HepG2 (cell line): ENCODE data around the gene CHID1. TPM values are rescaled to one million over a fixed set of nuclear protein-coding genes. Genes with fewer than 3 reads are reported as not detected.

Experiments
- AHR ChIP-seq: IDR thresholded peaks from 2 replicates; pipeline ENCODE4 v1.6.1; 2018; ENCODE audit warnings: missing genetic modification reagents, missing compliant biosample characterization
- ELF1 ChIP-seq: sonication (generic); formaldehyde crosslinking; IDR thresholded peaks from 2 replicates; pipeline ENCODE4 v1.4.0; 2020; ENCODE audit warnings: missing genetic modification reagents
- ESRRA ChIP-seq: sonication (generic); formaldehyde crosslinking; IDR thresholded peaks from 2 replicates; pipeline ENCODE4 v1.5.1; 2020; ENCODE audit warnings: mild to moderate bottlenecking, low read depth, missing genetic modification reagents
- ETV6 ChIP-seq: sonication (generic); formaldehyde crosslinking; conservative IDR thresholded peaks from 2 replicates; pipeline ENCODE4 v1.4.0; 2020; ENCODE audit warnings: missing genetic modification reagents
- GABPB1 ChIP-seq: IDR thresholded peaks from 2 replicates; pipeline ENCODE4 v1.6.1; 2016; ENCODE audit warnings: mild to moderate bottlenecking, missing genetic modification reagents, moderate library complexity, missing compliant biosample characterization
- IRX3 ChIP-seq: sonication (generic); formaldehyde crosslinking; IDR thresholded peaks from 2 replicates; pipeline ENCODE4 v1.8.1; 2023; ENCODE audit warnings: mild to moderate bottlenecking, low read depth, missing genetic modification reagents, borderline replicate concordance
- JUNB ChIP-seq: sonication (generic); formaldehyde crosslinking; IDR thresholded peaks from 2 replicates; pipeline ENCODE4 v1.8.0; 2022; ENCODE audit warnings: missing genetic modification reagents, mild to moderate bottlenecking, borderline replicate concordance
- LCORL ChIP-seq, 2 experiments: fragments of 450-650 bp in 1 of 2; sonication (generic) in 1 of 2; formaldehyde crosslinking in 1 of 2; IDR thresholded peaks; 2 replicates each; pipeline versions ENCODE4 v1.5.0 to v1.6.1; 2017 to 2020; ENCODE audit warnings: antibody characterized with exemption in 1 of 2, missing genetic modification reagents in 1 of 2
- MAFK ChIP-seq, 2 experiments: IDR thresholded peaks in 1 of 2; conservative IDR thresholded peaks in 1 of 2; 2 replicates each; pipeline ENCODE4 v1.6.1; 2011; ENCODE audit warnings: improper control_type of control experiment in 2 of 2, low read length in 2 of 2
- MED1 ChIP-seq: sonication (generic); formaldehyde crosslinking; IDR thresholded peaks from 2 replicates; pipeline ENCODE4 v1.4.0; 2020; ENCODE audit warnings: missing genetic modification reagents
- NFIC ChIP-seq: IDR thresholded peaks from 2 replicates; pipeline ENCODE4 v1.6.1; 2012; ENCODE audit warnings: mild to moderate bottlenecking, low read length, inconsistent platforms
- RFXAP ChIP-seq: sonication (generic); formaldehyde crosslinking; IDR thresholded peaks from 2 replicates; pipeline ENCODE4 v1.4.0; 2020; ENCODE audit warnings: missing genetic modification reagents, borderline replicate concordance
- ZBTB42 ChIP-seq: sonication (generic); formaldehyde crosslinking; IDR thresholded peaks from 2 replicates; pipeline ENCODE4 v1.5.0; 2020; ENCODE audit warnings: mild to moderate bottlenecking, missing genetic modification reagents
- ZNF12 ChIP-seq: sonication (generic); formaldehyde crosslinking; IDR thresholded peaks from 2 replicates; pipeline ENCODE4 v1.5.0; 2020; ENCODE audit warnings: missing genetic modification reagents
- ZNF460 ChIP-seq: sonication (generic); formaldehyde crosslinking; IDR thresholded peaks from 2 replicates; pipeline ENCODE4 v1.5.1; 2020; ENCODE audit warnings: missing genetic modification reagents, mild to moderate bottlenecking, borderline replicate concordance
- ZNF790 ChIP-seq: sonication (generic); formaldehyde crosslinking; IDR thresholded peaks from 2 replicates; pipeline ENCODE4 v1.8.0; 2022; ENCODE audit warnings: missing genetic modification reagents, mild to moderate bottlenecking, borderline replicate concordance
- ZSCAN29 ChIP-seq: sonication (generic); formaldehyde crosslinking; conservative IDR thresholded peaks from 2 replicates; pipeline ENCODE4 v1.4.0; 2020; ENCODE audit warnings: mild to moderate bottlenecking, missing genetic modification reagents
- ZSCAN9 ChIP-seq: IDR thresholded peaks from 2 replicates; pipeline ENCODE4 v1.6.1; 2016; ENCODE audit warnings: borderline replicate concordance
- polyA plus RNA-seq, 8 experiments: library from polyadenylated mRNA; depleted of rRNA in 3 of 8; stranded (reverse) in 7 of 8; unstranded in 1 of 8; fragments of >200 nt; fragmentation: Illumina TruSeq in 4 of 8; extraction: Trizol in 4 of 8; gene quantifications; 2 replicates each; pipeline versions ENCODE4 v1.2.1 to v1.2.3, GENCODE V29; 2011 to 2016; ENCODE audit warnings: low read depth in 4 of 8, missing spikeins in 1 of 8, mixed read lengths in 1 of 8; ENCODE audit not compliant: insufficient read depth in 1 of 8
- total RNA-seq, 5 experiments: library from RNA; depleted of rRNA; stranded (reverse); fragments of >200 nt; fragmentation: Illumina TruSeq; extraction: Trizol; gene quantifications; 2 replicates each; pipeline ENCODE4 v1.2.3, GENCODE V29; 2016; ENCODE audit warnings: low read depth in 1 of 5
- TF ChIP-seq, protein P1 (sequence below): sonication (generic); formaldehyde crosslinking; IDR thresholded peaks from 2 replicates; pipeline ENCODE4 v1.4.0; 2020; ENCODE audit warnings: missing genetic modification reagents, mild to moderate bottlenecking, borderline replicate concordance
- TF ChIP-seq, protein P2 (sequence below): sonication (generic); formaldehyde crosslinking; IDR thresholded peaks from 2 replicates; pipeline ENCODE4 v1.4.0; 2020; ENCODE audit warnings: low read depth, mild to moderate bottlenecking, missing genetic modification reagents
- TF ChIP-seq, protein P3 (sequence below): sonication (generic); formaldehyde crosslinking; IDR thresholded peaks from 2 replicates; pipeline ENCODE4 v1.8.0; 2022; ENCODE audit warnings: mild to moderate bottlenecking, missing genetic modification reagents, moderate library complexity
- TF ChIP-seq, protein P4 (sequence below), 2 experiments: sonication (generic) in 1 of 2; formaldehyde crosslinking in 1 of 2; IDR thresholded peaks; 2 replicates each; pipeline versions ENCODE4 v1.5.1 to v1.6.1; 2011 to 2020; ENCODE audit warnings: borderline replicate concordance in 1 of 2, low read depth in 1 of 2, low read length in 1 of 2, mild to moderate bottlenecking in 1 of 2, missing genetic modification reagents in 1 of 2, moderate library complexity in 1 of 2

CHID1 gene
- total and polyA plus RNA-seq, 2 of the 13 experiments (the other 11 are each of a cell fraction or from before 2014, with no cell fraction given), result 65.1 to 93.6 TPM

DNA sequence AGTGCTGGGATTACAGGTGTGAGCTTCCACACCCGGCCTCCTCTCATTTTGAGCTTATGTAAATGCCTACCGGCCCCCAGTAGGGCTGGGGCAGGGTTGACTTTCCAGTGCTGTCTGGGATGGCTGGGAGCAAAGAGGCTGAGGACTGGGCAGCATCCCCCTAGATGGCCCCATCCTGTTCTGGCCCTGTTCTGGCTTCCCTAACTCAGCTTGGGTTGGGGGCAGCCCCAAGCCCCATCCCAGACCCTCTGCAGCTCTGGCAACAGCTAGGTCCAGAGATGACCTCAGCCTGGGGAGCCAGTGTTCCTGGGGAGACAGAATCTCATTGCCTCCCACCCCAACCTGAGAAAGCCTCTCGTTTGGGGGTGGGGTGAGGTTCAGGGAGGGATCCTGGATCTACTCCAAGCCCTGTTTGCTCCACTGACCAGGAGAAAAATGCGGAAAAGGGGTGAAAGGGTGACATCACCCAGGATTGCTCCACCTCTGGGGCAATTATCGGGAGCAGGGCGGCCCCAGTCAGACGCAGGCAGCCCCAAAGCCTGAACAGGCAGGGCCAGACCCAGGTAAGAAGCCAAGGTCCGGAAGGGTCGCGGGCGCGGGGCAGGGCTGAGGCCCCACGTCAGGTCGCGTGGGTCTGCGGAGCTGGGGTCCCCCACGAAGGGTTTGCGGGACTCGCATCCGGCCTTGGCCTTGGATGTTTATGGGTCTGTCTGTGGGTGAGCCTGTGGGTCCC is 92.0 kb downstream of the CHID1 start, which contains the start of gene PNPLA2 (continued):
- TF ChIP-seq, protein P1, sequence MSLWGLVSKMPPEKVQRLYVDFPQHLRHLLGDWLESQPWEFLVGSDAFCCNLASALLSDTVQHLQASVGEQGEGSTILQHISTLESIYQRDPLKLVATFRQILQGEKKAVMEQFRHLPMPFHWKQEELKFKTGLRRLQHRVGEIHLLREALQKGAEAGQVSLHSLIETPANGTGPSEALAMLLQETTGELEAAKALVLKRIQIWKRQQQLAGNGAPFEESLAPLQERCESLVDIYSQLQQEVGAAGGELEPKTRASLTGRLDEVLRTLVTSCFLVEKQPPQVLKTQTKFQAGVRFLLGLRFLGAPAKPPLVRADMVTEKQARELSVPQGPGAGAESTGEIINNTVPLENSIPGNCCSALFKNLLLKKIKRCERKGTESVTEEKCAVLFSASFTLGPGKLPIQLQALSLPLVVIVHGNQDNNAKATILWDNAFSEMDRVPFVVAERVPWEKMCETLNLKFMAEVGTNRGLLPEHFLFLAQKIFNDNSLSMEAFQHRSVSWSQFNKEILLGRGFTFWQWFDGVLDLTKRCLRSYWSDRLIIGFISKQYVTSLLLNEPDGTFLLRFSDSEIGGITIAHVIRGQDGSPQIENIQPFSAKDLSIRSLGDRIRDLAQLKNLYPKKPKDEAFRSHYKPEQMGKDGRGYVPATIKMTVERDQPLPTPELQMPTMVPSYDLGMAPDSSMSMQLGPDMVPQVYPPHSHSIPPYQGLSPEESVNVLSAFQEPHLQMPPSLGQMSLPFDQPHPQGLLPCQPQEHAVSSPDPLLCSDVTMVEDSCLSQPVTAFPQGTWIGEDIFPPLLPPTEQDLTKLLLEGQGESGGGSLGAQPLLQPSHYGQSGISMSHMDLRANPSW (CRISPR knock-in tag), result no peak
- TF ChIP-seq ZBTB42, result 0 out of 2 replicates have a peak, but pooled peaks have one; percentile 52
- no peak for TF ChIP-seq ZNF460
- no peak for TF ChIP-seq MAFK (conservative IDR thresholded peaks at IDR 0.05 in 1 of 2, IDR thresholded peaks at IDR 0.05 in 1 of 2; ENCODE audit: low read length in 2 of 2)
- no peak for TF ChIP-seq ETV6 (CRISPR knock-in tag)
- TF ChIP-seq ZNF790 (CRISPR knock-in tag), result no peak
- TF ChIP-seq ELF1 (CRISPR knock-in tag), result peak; percentile 80
- no peak for TF ChIP-seq NFIC
- TF ChIP-seq GABPB1, result no peak; the same call in 1 of the 2 replicates
- TF ChIP-seq ZSCAN9 (CRISPR knock-in tag), result peak; percentile 23; the same call in 1 of the 2 replicates
- TF ChIP-seq, protein P2, sequence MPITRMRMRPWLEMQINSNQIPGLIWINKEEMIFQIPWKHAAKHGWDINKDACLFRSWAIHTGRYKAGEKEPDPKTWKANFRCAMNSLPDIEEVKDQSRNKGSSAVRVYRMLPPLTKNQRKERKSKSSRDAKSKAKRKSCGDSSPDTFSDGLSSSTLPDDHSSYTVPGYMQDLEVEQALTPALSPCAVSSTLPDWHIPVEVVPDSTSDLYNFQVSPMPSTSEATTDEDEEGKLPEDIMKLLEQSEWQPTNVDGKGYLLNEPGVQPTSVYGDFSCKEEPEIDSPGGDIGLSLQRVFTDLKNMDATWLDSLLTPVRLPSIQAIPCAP (CRISPR knock-in tag), result no peak
- no peak for TF ChIP-seq ZNF12 (CRISPR knock-in tag)
- no peak; the same call in 1 of the 2 replicates for TF ChIP-seq MED1 (CRISPR knock-in tag)
- TF ChIP-seq RFXAP (CRISPR knock-in tag), result no peak
- 0 out of 2 replicates have a peak, but pooled peaks have one; percentile 44 for TF ChIP-seq AHR (CRISPR knock-in tag)
- no peak for TF ChIP-seq IRX3 (CRISPR knock-in tag)
- TF ChIP-seq LCORL (IDR thresholded peaks at IDR 0.05), result no peak
- peak; percentile 85; the same call in 1 of the 2 replicates for TF ChIP-seq LCORL (CRISPR knock-in tag; IDR thresholded peaks at IDR 0.05)
- TF ChIP-seq, protein P3, sequence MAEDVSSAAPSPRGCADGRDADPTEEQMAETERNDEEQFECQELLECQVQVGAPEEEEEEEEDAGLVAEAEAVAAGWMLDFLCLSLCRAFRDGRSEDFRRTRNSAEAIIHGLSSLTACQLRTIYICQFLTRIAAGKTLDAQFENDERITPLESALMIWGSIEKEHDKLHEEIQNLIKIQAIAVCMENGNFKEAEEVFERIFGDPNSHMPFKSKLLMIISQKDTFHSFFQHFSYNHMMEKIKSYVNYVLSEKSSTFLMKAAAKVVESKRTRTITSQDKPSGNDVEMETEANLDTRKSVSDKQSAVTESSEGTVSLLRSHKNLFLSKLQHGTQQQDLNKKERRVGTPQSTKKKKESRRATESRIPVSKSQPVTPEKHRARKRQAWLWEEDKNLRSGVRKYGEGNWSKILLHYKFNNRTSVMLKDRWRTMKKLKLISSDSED (CRISPR knock-in tag), result no peak
- TF ChIP-seq JUNB, result no peak
- no peak for TF ChIP-seq ESRRA (CRISPR knock-in tag)
- TF ChIP-seq, protein P4, sequence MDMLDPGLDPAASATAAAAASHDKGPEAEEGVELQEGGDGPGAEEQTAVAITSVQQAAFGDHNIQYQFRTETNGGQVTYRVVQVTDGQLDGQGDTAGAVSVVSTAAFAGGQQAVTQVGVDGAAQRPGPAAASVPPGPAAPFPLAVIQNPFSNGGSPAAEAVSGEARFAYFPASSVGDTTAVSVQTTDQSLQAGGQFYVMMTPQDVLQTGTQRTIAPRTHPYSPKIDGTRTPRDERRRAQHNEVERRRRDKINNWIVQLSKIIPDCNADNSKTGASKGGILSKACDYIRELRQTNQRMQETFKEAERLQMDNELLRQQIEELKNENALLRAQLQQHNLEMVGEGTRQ (IDR thresholded peaks at IDR 0.05; ENCODE audit: low read depth, low read length), result no peak
- TF ChIP-seq, protein P4 (CRISPR knock-in tag; IDR thresholded peaks at IDR 0.05; ENCODE audit: borderline replicate concordance), result no peak
- no peak for TF ChIP-seq ZSCAN29
